Osteocyte (in vitro differentiated cells): ENCODE data around the gene PRKCH. TPM values are rescaled to one million over a fixed set of nuclear protein-coding genes. Genes with fewer than 3 reads are reported as not detected.

Source experiments
- DNase-seq: peaks from one replicate; pipeline ENCODE4 v3.0.0; 2021; ENCODE audit warnings: mixed read lengths; ENCODE audit not compliant: unreplicated experiment; ENCODE audit errors: extremely low spot score
- H3K27ac Mint-ChIP-seq: one replicate; pipeline ENCODE4 v1.8.0; 2021; ENCODE audit warnings: mild to moderate bottlenecking, mixed read lengths; ENCODE audit not compliant: unreplicated experiment
- H3K27me3 Mint-ChIP-seq: one replicate; pipeline ENCODE4 v1.8.0; 2021; ENCODE audit warnings: mixed read lengths; ENCODE audit not compliant: unreplicated experiment
- H3K36me3 Mint-ChIP-seq: one replicate; pipeline ENCODE4 v1.8.0; 2021; ENCODE audit warnings: mixed read lengths; ENCODE audit not compliant: unreplicated experiment
- H3K4me1 Mint-ChIP-seq: one replicate; pipeline ENCODE4 v1.8.0; 2021; ENCODE audit warnings: mixed read lengths; ENCODE audit not compliant: unreplicated experiment
- H3K4me3 Mint-ChIP-seq: one replicate; pipeline ENCODE4 v1.8.0; 2021; ENCODE audit warnings: mild to moderate bottlenecking, moderate library complexity, mixed read lengths; ENCODE audit not compliant: unreplicated experiment
- H3K9me3 Mint-ChIP-seq: one replicate; pipeline ENCODE4 v1.8.0; 2021; ENCODE audit warnings: mixed read lengths; ENCODE audit not compliant: unreplicated experiment
- total RNA-seq: library from RNA; stranded (reverse); gene quantifications from 2 replicates; pipeline ENCODE4 v1.2.1, GENCODE V29; 2021
- TF ChIP-seq, protein P1 (sequence below): fragments of 200-600 bp; sonication (generic); IDR thresholded peaks from 2 replicates; pipeline ENCODE4 v1.5.0; 2021; ENCODE audit warnings: antibody characterized with exemption, mild to moderate bottlenecking, moderate library complexity

PRKCH gene
- total RNA-seq, 1 donor from 2014 or later: 10.6 TPM

DNA sequence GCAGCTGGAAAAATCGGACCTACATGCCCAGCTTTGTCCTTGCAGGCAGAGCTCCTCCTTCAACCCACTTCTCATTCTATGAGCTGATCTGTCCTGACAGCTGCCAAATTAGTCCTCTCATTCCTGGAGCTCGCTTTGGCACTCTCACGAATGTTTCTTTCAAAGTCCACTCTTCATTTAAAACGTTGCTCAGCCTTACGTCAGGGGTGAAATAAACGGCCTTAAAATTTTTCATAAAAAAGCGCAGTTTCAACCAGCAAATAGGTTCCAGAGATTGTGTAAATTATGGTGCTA lies 253.1 kb downstream of the PRKCH start:
- no peak for DNase-seq
- Mint-ChIP-seq H3K36me3 (no peaks in the 10 kb centered on the region), H3K27me3 (no peaks in the 10 kb centered on the region), H3K9me3 (peaks cover 3% of the 10 kb centered on the region), H3K4me1 (peaks cover 91% of the 10 kb centered on the region), H3K4me3 (no peak overlapping the region), H3K27ac (peak overlapping the region; percentile 88)
- TF ChIP-seq, protein P1, sequence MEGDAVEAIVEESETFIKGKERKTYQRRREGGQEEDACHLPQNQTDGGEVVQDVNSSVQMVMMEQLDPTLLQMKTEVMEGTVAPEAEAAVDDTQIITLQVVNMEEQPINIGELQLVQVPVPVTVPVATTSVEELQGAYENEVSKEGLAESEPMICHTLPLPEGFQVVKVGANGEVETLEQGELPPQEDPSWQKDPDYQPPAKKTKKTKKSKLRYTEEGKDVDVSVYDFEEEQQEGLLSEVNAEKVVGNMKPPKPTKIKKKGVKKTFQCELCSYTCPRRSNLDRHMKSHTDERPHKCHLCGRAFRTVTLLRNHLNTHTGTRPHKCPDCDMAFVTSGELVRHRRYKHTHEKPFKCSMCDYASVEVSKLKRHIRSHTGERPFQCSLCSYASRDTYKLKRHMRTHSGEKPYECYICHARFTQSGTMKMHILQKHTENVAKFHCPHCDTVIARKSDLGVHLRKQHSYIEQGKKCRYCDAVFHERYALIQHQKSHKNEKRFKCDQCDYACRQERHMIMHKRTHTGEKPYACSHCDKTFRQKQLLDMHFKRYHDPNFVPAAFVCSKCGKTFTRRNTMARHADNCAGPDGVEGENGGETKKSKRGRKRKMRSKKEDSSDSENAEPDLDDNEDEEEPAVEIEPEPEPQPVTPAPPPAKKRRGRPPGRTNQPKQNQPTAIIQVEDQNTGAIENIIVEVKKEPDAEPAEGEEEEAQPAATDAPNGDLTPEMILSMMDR: no peak

- Mint-ChIP-seq H3K27ac (peak overlapping the region; percentile 84), H3K4me3 (no peak overlapping the region), H3K36me3 (no peaks in the 10 kb centered on the region), H3K4me1 (peaks cover 89% of the 10 kb centered on the region), H3K9me3 (peaks cover 3% of the 10 kb centered on the region), H3K27me3 (no peaks in the 10 kb centered on the region)
- no peak for DNase-seq
- TF ChIP-seq, protein P1: no peak
Observed at GRCh38 chr14:61575126-61575525, 253.7 kb downstream of the PRKCH start.

DNA sequence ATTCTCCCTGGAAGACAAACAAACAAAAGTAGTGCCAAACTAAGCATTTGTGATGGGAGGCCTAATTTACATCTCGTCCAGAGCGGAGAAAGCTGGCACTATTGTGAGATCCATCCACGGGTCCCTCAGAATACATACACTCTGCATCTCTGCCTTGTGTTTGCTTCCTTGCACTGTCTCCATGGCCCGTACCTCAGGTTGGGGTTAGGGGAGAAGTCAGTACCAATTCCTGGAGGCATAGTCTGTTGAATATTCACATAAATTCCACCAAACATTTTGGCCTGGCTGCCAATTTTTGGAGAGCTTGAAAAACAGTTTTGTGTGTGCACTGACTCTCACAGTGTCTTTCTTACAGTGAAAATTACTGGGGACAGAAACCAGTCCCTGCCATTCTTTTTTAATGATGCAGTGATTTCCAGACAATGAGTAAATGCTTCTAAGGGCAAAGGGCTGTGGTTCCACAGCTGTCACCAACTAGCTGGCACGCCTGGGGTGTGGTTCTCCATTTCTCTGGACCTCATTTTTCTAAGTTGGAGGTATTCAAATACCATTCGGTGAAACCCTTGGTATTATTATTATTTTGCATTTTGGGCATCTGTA lies 254.3 kb downstream of the PRKCH start:
- peaks cover 89% of the 10 kb centered on the region for H3K4me1 Mint-ChIP-seq
- peak overlapping the region; percentile 84 for H3K27ac Mint-ChIP-seq
- TF ChIP-seq, protein P1: no peak
- H3K27me3 Mint-ChIP-seq: no peaks in the 10 kb centered on the region
- peak overlapping the region; percentile 16 for H3K4me3 Mint-ChIP-seq
- peaks cover 3% of the 10 kb centered on the region for H3K9me3 Mint-ChIP-seq
- DNase-seq: no peak
- no peaks in the 10 kb centered on the region for H3K36me3 Mint-ChIP-seq

DNA sequence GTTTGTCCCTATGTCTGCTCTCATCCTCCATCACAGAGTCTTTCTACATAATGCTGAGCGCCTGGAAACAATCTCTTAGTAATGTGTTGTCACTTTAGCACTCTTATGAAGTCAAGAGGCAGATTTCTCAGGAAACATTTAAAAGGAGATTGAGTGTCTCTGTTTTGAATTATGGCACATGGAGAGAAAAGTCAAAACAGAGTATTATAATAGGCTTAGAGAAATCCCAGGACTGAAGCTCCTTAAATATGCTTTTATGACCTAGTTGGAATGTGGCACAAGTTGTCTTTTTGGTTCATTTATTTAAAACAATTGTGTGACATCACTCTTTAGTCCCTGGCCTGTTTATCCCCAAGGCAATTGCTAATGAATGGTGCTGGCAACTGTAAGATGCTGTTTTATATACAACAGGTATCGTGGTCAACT lies 256.1 kb downstream of the PRKCH start:
- Mint-ChIP-seq H3K9me3 (no peaks in the 10 kb centered on the region), H3K27ac (peak overlapping the region; percentile 84), H3K36me3 (no peaks in the 10 kb centered on the region), H3K4me1 (peaks cover 90% of the 10 kb centered on the region), H3K27me3 (no peaks in the 10 kb centered on the region), H3K4me3 (no peak overlapping the region)
- TF ChIP-seq, protein P1: no peak
- no peak for DNase-seq

DNA sequence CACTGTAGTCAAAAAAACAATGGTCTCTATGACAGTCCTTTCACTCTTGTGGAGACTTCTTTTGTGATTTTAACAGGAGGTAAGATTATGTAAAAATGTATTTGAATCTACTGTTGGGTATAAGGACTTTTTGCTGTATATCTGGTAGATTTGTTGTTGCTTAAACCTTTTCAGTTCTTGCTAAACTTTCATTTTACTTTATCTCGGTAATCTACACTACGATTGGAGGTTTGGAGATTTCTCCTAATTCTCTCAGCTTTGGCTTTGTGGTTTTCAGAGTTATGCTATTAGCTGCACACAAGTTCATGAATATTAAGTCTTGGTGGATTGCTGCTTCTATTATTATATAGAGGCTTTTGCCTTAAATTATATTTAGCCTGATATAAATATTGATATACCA lies 257.4 kb downstream of the PRKCH start:
- TF ChIP-seq, protein P1: no peak
- Mint-ChIP-seq H3K4me3 (no peak overlapping the region), H3K27me3 (no peaks in the 10 kb centered on the region), H3K27ac (peak overlapping the region; percentile 16), H3K36me3 (no peaks in the 10 kb centered on the region), H3K4me1 (peaks cover 92% of the 10 kb centered on the region), H3K9me3 (no peaks in the 10 kb centered on the region)
- no peak for DNase-seq
